IMR-90 (cell line): ENCODE data around the gene ADGRF3. TPM values are rescaled to one million over a fixed set of nuclear protein-coding genes. Genes with fewer than 3 reads are reported as not detected.
A peak's percentile ranks its signal among the peaks of the same experiment; 100 is the strongest.

Source experiments
- ATAC-seq: fragments of 200-7000 bp; cut with Tn5 transposase; 2 replicates; pipeline ENCODE4 v1.9.1; 2020; ENCODE audit warnings: low read depth, mild to moderate bottlenecking, moderate library complexity
- BruUV-seq: library from RNA; stranded (reverse); fragments of 400-500 nt; replicated peaks from 2 replicates; lab custom pipeline; 2021; lab: Mats Ljungman, UMichigan
- CTCF ChIA-PET: fragments of 300-600 bp; formaldehyde crosslinking; extraction: SDS; loops from one replicate; lab custom pipeline; 2021; ENCODE audit warnings: antibody characterized with exemption; lab: Yijun Ruan, JAX
- POLR2A ChIA-PET: fragments of 300-600 bp; sonication (Branson Sonifier 250); formaldehyde crosslinking; loops from one replicate; lab custom pipeline; 2022; ENCODE audit warnings: antibody characterized with exemption; ENCODE audit not compliant: unreplicated experiment; lab: Charles Lee
- DNase-seq: peaks from one replicate; pipeline ENCODE4 v3.0.0; 2013
- H2AFZ ChIP-seq: replicated peaks from 2 replicates; pipeline ENCODE3; 2013; ENCODE audit warnings: low read length, mild to moderate bottlenecking; ENCODE audit not compliant: poor library complexity
- H2AK5ac ChIP-seq: 2 replicates; pipeline ENCODE4 v1.6.1; 2013; ENCODE audit warnings: low read depth, low read length, inconsistent platforms
- H2AK9ac ChIP-seq: replicated peaks from 2 replicates; pipeline ENCODE3; 2013; ENCODE audit warnings: mild to moderate bottlenecking, low read depth, low read length, moderate library complexity; ENCODE audit not compliant: poor library complexity
- H2BK120ac ChIP-seq: 2 replicates; pipeline ENCODE4 v1.6.1; 2013; ENCODE audit warnings: low read depth, low read length, inconsistent platforms
- H2BK15ac ChIP-seq: 3 replicates; pipeline ENCODE4 v1.6.1; 2013; ENCODE audit warnings: low read depth, low read length, inconsistent platforms
- H2BK20ac ChIP-seq: 2 replicates; pipeline ENCODE4 v1.6.1; 2013; ENCODE audit warnings: low read depth, mild to moderate bottlenecking, inconsistent platforms, low read length, moderate library complexity
- H2BK5ac ChIP-seq: 2 replicates; pipeline ENCODE4 v1.6.1; 2013; ENCODE audit warnings: mild to moderate bottlenecking, low read depth, low read length, inconsistent platforms; ENCODE audit not compliant: poor library complexity, severe bottlenecking
- H3K14ac ChIP-seq: replicated peaks from 2 replicates; pipeline ENCODE4 v1.6.1; 2013; ENCODE audit warnings: low read depth, low read length, inconsistent platforms
- H3K18ac ChIP-seq: 2 replicates; pipeline ENCODE4 v1.6.1; 2013; ENCODE audit warnings: low read depth, low read length, control low read depth
- H3K23ac ChIP-seq: 2 replicates; pipeline ENCODE4 v1.6.1; 2013; ENCODE audit warnings: low read depth, low read length, inconsistent platforms
- H3K27ac ChIP-seq: 2 replicates; pipeline ENCODE4 v1.5.1; 2013; ENCODE audit warnings: mild to moderate bottlenecking, control low read depth, low read length; ENCODE audit not compliant: insufficient read depth
- H3K27me3 ChIP-seq: 2 replicates; pipeline ENCODE4 v1.6.1; 2013; ENCODE audit warnings: low read length; ENCODE audit not compliant: control insufficient read depth, insufficient read depth
- H3K36me3 ChIP-seq: 2 replicates; pipeline ENCODE4 v1.6.1; 2013; ENCODE audit warnings: low read length, mixed read lengths; ENCODE audit not compliant: control insufficient read depth, insufficient read depth
- H3K4ac ChIP-seq: 2 replicates; pipeline ENCODE4 v1.6.1; 2013; ENCODE audit warnings: low read depth, low read length, inconsistent platforms
- H3K4me1 ChIP-seq: 2 replicates; pipeline ENCODE4 v1.6.1; 2013; ENCODE audit warnings: low read length, mixed read lengths; ENCODE audit not compliant: control insufficient read depth, insufficient read depth
- H3K4me2 ChIP-seq: 2 replicates; pipeline ENCODE4 v1.6.1; 2013; ENCODE audit warnings: low read depth, mild to moderate bottlenecking, control low read depth, low read length, moderate library complexity
- H3K4me3 ChIP-seq: 2 replicates; pipeline ENCODE4 v1.5.1; 2013; ENCODE audit warnings: low read depth, mild to moderate bottlenecking, control low read depth, low read length, moderate library complexity; ENCODE audit not compliant: insufficient read depth
- H3K56ac ChIP-seq: 2 replicates; pipeline ENCODE4 v1.6.1; 2013; ENCODE audit warnings: low read length, inconsistent platforms; ENCODE audit not compliant: insufficient read depth; ENCODE audit errors: extremely low read depth
- H3K79me1 ChIP-seq, 2 experiments: 2 replicates each; pipeline ENCODE4 v1.6.1; 2013; ENCODE audit warnings: low read length in 2 of 2, inconsistent platforms in 1 of 2, low read depth in 1 of 2
- H3K9ac ChIP-seq: 2 replicates; pipeline ENCODE4 v1.6.1; 2013; ENCODE audit warnings: low read depth, low read length, control low read depth
- H3K9me1 ChIP-seq: 2 replicates; pipeline ENCODE4 v1.6.1; 2013; ENCODE audit warnings: low read length, inconsistent platforms; ENCODE audit not compliant: insufficient read depth
- H3K9me3 ChIP-seq: 2 replicates; pipeline ENCODE4 v1.6.1; 2013; ENCODE audit warnings: low read length; ENCODE audit not compliant: control insufficient read depth, insufficient read depth
- H4K20me1 ChIP-seq: 2 replicates; pipeline ENCODE4 v1.6.1; 2013; ENCODE audit warnings: low read length, inconsistent platforms; ENCODE audit not compliant: insufficient read depth
- H4K5ac ChIP-seq: 2 replicates; pipeline ENCODE4 v1.6.1; 2013; ENCODE audit warnings: mild to moderate bottlenecking, low read depth, low read length, control low read depth
- H4K8ac ChIP-seq, 2 experiments: 2 replicates each; pipeline ENCODE4 v1.6.1; 2013; ENCODE audit warnings: low read depth in 2 of 2, low read length in 2 of 2, control low read depth in 1 of 2, inconsistent platforms in 1 of 2
- H4K91ac ChIP-seq: 2 replicates; pipeline ENCODE4 v1.6.1; 2013; ENCODE audit warnings: low read depth, low read length, inconsistent platforms; ENCODE audit not compliant: insufficient read depth
- BHLHE40 ChIP-seq: fragments of 150-350 bp; IDR thresholded peaks from 2 replicates; pipeline ENCODE4 v1.6.1; 2016; ENCODE audit warnings: mild to moderate bottlenecking, low read depth, low read length
- CEBPB ChIP-seq: IDR thresholded peaks from 2 replicates; pipeline ENCODE4 v1.6.1; 2012; ENCODE audit warnings: low read depth, low read length, improper control_type of control experiment
- CHD1 ChIP-seq: IDR thresholded peaks from 2 replicates; pipeline ENCODE4 v1.6.1; 2012; ENCODE audit warnings: low read depth, low read length, improper control_type of control experiment
- FOS ChIP-seq: fragments of 150-350 bp; IDR thresholded peaks from 2 replicates; pipeline ENCODE4 v1.6.1; 2016; ENCODE audit warnings: low read depth, low read length
- MAFK ChIP-seq: IDR thresholded peaks from 2 replicates; pipeline ENCODE4 v1.6.1; 2012; ENCODE audit warnings: low read depth, low read length, improper control_type of control experiment
- MAZ ChIP-seq: IDR thresholded peaks from 2 replicates; pipeline ENCODE4 v1.6.1; 2012; ENCODE audit warnings: low read depth, mild to moderate bottlenecking, low read length, improper control_type of control experiment, moderate library complexity, borderline replicate concordance
- MXI1 ChIP-seq: IDR thresholded peaks from 2 replicates; pipeline ENCODE4 v1.6.1; 2012; ENCODE audit warnings: low read depth, mild to moderate bottlenecking, low read length, moderate library complexity, borderline replicate concordance
- NFE2L2 ChIP-seq: fragments of 150-350 bp; IDR thresholded peaks from 2 replicates; pipeline ENCODE4 v1.6.1; 2016; ENCODE audit warnings: low read depth, mild to moderate bottlenecking, low read length
- POLR2A ChIP-seq: IDR thresholded peaks from 2 replicates; pipeline ENCODE4 v1.6.1; 2012; ENCODE audit warnings: mild to moderate bottlenecking, low read depth, low read length
- RAD21 ChIP-seq: IDR thresholded peaks from 2 replicates; pipeline ENCODE4 v1.6.1; 2012; ENCODE audit warnings: low read length, improper control_type of control experiment
- RCOR1 ChIP-seq: IDR thresholded peaks from 2 replicates; pipeline ENCODE4 v1.6.1; 2012; ENCODE audit warnings: mild to moderate bottlenecking, low read length, improper control_type of control experiment; ENCODE audit not compliant: insufficient replicate concordance
- RFX5 ChIP-seq: IDR thresholded peaks from 2 replicates; pipeline ENCODE4 v1.8.0; 2012; ENCODE audit warnings: low read depth, mild to moderate bottlenecking, low read length, moderate library complexity
- SMC3 ChIP-seq: fragments of 150-350 bp; IDR thresholded peaks from 2 replicates; pipeline ENCODE4 v1.6.1; 2016; ENCODE audit warnings: low read depth, mild to moderate bottlenecking, antibody characterized with exemption, low read length, moderate library complexity
- WGBS, 2 experiments: methylation state at CpG; one replicate each; pipeline versions ENCODE4 v1.1.5 to v1.1.7; 2013; ENCODE audit warnings: missing lambda C conversion rate in 2 of 2; ENCODE audit not compliant: insufficient read length in 1 of 2; ENCODE audit errors: extremely low coverage in 2 of 2; 5-methylcytosine and 5-hydroxymethylcytosine counted together
- dilution Hi-C: fragments of 300-500 bp; cut with HindIII; formaldehyde crosslinking; loops from one replicate; pipeline ENCODE4 v1.14.3; 2018; ENCODE audit warnings: low sequenced_read_pairs; ENCODE audit not compliant: unreplicated experiment
- in situ Hi-C: fragments of 300-500 bp; cut with MboI; formaldehyde crosslinking; loops from 3 replicates; pipeline ENCODE4 v1.14.3; 2019; ENCODE audit warnings: low sequenced_read_pairs, inconsistent platforms, mixed read lengths
- intact Hi-C: fragments of 100-400 bp; cut with micrococcal nuclease; formaldehyde crosslinking; loops from 2 replicates; pipeline ENCODE4 v1.10.0; 2022
- polyA plus RNA-seq, 3 experiments: library from polyadenylated mRNA; depleted of rRNA; stranded (reverse); fragments of >200 nt; gene quantifications; 2 replicates each; pipeline ENCODE4 v1.2.3, GENCODE V29; 2012; ENCODE audit warnings: low replicate concordance in 1 of 3
- total RNA-seq: library from RNA; depleted of rRNA; stranded (reverse); fragments of >200 nt; gene quantifications from 2 replicates; pipeline ENCODE4 v1.2.3, GENCODE V29; 2012
- TF ChIP-seq, protein P1 (sequence below): fragments of 150-350 bp; IDR thresholded peaks from 2 replicates; pipeline ENCODE4 v1.6.1; 2017; ENCODE audit warnings: mild to moderate bottlenecking, antibody characterized with exemption, low read length, low read depth
- TF ChIP-seq, protein P2 (sequence below): fragments of 150-350 bp; IDR thresholded peaks from 2 replicates; pipeline ENCODE4 v1.6.1; 2016; ENCODE audit warnings: low read depth, mild to moderate bottlenecking, low read length, moderate library complexity, borderline replicate concordance
- TF ChIP-seq, protein P3 (sequence below): conservative IDR thresholded peaks from 2 replicates; pipeline ENCODE4 v1.5.1; 2012; ENCODE audit warnings: mild to moderate bottlenecking, low read depth, low read length, improper control_type of control experiment

ADGRF3 gene
- total and polyA plus RNA-seq, 2 of the 4 experiments (the other 2 are of a cell fraction): 0.15 TPM; not detected in 1

DNA sequence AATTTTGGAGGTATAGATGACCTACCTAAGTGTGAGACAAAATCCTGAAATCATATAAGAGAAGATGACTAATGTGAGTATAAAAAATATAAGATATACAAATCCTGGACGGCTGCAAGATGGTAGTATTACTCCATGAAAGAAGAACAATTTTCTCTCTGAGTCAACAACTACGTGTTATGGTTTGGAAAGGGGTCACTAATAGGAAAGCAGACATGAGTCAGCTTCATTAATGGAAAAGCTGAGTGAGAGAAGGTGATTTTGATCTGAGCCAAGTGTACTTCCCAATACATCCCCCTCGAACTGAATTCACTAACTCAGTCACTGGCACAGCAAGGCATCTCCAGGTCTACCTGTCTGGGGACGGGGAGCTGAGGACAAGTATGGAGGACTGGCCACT is 20.7 kb downstream of the ADGRF3 start:
- H3K56ac ChIP-seq: no peak overlapping the region
- no peak overlapping the region for H2BK5ac ChIP-seq
- dilution Hi-C loops: no loop called here
- H3K4ac ChIP-seq: no peak overlapping the region
- H3K18ac ChIP-seq: no peak overlapping the region
- H3K9ac ChIP-seq: no peak overlapping the region
- H4K5ac ChIP-seq: no peak overlapping the region
- TF ChIP-seq RCOR1: no peak
- no peak for TF ChIP-seq RAD21
- TF ChIP-seq MAFK: no peak
- TF ChIP-seq SMC3: no peak
- TF ChIP-seq NFE2L2: peak; percentile 27; the same call in 1 of the 2 replicates
- TF ChIP-seq, protein P1, sequence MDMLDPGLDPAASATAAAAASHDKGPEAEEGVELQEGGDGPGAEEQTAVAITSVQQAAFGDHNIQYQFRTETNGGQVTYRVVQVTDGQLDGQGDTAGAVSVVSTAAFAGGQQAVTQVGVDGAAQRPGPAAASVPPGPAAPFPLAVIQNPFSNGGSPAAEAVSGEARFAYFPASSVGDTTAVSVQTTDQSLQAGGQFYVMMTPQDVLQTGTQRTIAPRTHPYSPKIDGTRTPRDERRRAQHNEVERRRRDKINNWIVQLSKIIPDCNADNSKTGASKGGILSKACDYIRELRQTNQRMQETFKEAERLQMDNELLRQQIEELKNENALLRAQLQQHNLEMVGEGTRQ: no peak
- TF ChIP-seq MXI1: no peak
- TF ChIP-seq POLR2A: no peak
- TF ChIP-seq FOS: peak; percentile 74
- no peak for TF ChIP-seq CHD1
- TF ChIP-seq, protein P2, sequence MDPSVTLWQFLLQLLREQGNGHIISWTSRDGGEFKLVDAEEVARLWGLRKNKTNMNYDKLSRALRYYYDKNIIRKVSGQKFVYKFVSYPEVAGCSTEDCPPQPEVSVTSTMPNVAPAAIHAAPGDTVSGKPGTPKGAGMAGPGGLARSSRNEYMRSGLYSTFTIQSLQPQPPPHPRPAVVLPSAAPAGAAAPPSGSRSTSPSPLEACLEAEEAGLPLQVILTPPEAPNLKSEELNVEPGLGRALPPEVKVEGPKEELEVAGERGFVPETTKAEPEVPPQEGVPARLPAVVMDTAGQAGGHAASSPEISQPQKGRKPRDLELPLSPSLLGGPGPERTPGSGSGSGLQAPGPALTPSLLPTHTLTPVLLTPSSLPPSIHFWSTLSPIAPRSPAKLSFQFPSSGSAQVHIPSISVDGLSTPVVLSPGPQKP: no peak
- no peak for TF ChIP-seq BHLHE40
- TF ChIP-seq, protein P3, sequence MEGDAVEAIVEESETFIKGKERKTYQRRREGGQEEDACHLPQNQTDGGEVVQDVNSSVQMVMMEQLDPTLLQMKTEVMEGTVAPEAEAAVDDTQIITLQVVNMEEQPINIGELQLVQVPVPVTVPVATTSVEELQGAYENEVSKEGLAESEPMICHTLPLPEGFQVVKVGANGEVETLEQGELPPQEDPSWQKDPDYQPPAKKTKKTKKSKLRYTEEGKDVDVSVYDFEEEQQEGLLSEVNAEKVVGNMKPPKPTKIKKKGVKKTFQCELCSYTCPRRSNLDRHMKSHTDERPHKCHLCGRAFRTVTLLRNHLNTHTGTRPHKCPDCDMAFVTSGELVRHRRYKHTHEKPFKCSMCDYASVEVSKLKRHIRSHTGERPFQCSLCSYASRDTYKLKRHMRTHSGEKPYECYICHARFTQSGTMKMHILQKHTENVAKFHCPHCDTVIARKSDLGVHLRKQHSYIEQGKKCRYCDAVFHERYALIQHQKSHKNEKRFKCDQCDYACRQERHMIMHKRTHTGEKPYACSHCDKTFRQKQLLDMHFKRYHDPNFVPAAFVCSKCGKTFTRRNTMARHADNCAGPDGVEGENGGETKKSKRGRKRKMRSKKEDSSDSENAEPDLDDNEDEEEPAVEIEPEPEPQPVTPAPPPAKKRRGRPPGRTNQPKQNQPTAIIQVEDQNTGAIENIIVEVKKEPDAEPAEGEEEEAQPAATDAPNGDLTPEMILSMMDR: no peak
- TF ChIP-seq RFX5: no peak
- TF ChIP-seq MAZ: no peak
- TF ChIP-seq CEBPB: 0 out of 2 replicates have a peak, but pooled peaks have one; percentile 19
- peaks cover 6% of the 10 kb centered on the region for H3K4me1 ChIP-seq
- no peak overlapping the region for H4K8ac ChIP-seq
- POLR2A ChIA-PET: interaction anchor here (0.5 kb wide), 1 partner anchor 75 kb away, joined by 4 read pairs; no protein-coding TSS in a partner anchor
- H3K4me2 ChIP-seq: no peak overlapping the region; the same call in 1 of the 2 replicates
- no peak overlapping the region for H3K23ac ChIP-seq
- H4K91ac ChIP-seq: no peak overlapping the region
- no peak overlapping the region for H2AFZ ChIP-seq
- no peak overlapping the region for H3K14ac ChIP-seq
- H3K27me3 ChIP-seq: peaks cover 9% of the 10 kb centered on the region
- H3K9me1 ChIP-seq: no peaks in the 10 kb centered on the region
- H3K36me3 ChIP-seq: no peaks in the 10 kb centered on the region
- H2BK20ac ChIP-seq: no peak overlapping the region
- H2BK120ac ChIP-seq: no peak overlapping the region
- intact Hi-C loops: loop anchor here (1.0 to 10.0 kb wide), 3 partner anchors 83 to 374 kb away; no protein-coding TSS in a partner anchor
- in situ Hi-C loops: loop anchor here (25.0 kb wide), 1 partner anchor 364 kb away; no protein-coding TSS in a partner anchor
- no peak overlapping the region for H2AK5ac ChIP-seq
- ATAC-seq: peak; percentile 36
- no peak overlapping the region for H2AK9ac ChIP-seq
- H3K79me1 ChIP-seq: no peaks in the 10 kb centered on the region
- no peaks in the 10 kb centered on the region for H4K20me1 ChIP-seq
- no peaks in the 10 kb centered on the region for H3K9me3 ChIP-seq
- no peak overlapping the region for H3K4me3 ChIP-seq
- H2BK15ac ChIP-seq: no peak overlapping the region
- DNase-seq: peak; percentile 85
- no CpG with 5 or more reads among the region's 4 CpGs for WGBS, 2 experiments
- BruUV-seq: no TSS peak
- CTCF ChIA-PET: no interaction called here
- no peak overlapping the region for H3K27ac ChIP-seq
